Neuronal stem cell (in vitro differentiated cells): Measurements from ENCODE around the gene NRG4. TPM values are rescaled to one million over a fixed set of nuclear protein-coding genes. Genes with fewer than 3 reads are reported as not detected.

Experiments used
- DNase-seq: peaks from one replicate; pipeline ENCODE4 v3.0.0-alpha.2; 2013; ENCODE audit warnings: low spot score
- H2AFZ ChIP-seq: one replicate; pipeline ENCODE4 v1.6.1; 2013; ENCODE audit warnings: mild to moderate bottlenecking, low read length, inconsistent platforms
- H2AK5ac ChIP-seq: 2 replicates; pipeline ENCODE4 v1.6.1; 2013; ENCODE audit warnings: low read depth, mild to moderate bottlenecking, inconsistent platforms, low read length, moderate library complexity, mixed read lengths
- H2BK120ac ChIP-seq: 2 replicates; pipeline ENCODE4 v1.6.1; 2013; ENCODE audit warnings: low read depth, mild to moderate bottlenecking, inconsistent platforms, low read length, moderate library complexity, mixed read lengths
- H2BK12ac ChIP-seq: one replicate; pipeline ENCODE4 v1.6.1; 2013; ENCODE audit warnings: low read length, inconsistent platforms
- H2BK15ac ChIP-seq: 2 replicates; pipeline ENCODE4 v1.6.1; 2013; ENCODE audit warnings: mild to moderate bottlenecking, low read length, inconsistent platforms, mixed read lengths
- H2BK5ac ChIP-seq: one replicate; pipeline ENCODE4 v1.6.1; 2013; ENCODE audit warnings: inconsistent platforms, mild to moderate bottlenecking, low read length, moderate library complexity
- H3K14ac ChIP-seq: one replicate; pipeline ENCODE4 v1.6.1; 2013; ENCODE audit warnings: low read length, inconsistent platforms
- H3K18ac ChIP-seq: 2 replicates; pipeline ENCODE4 v1.6.1; 2013; ENCODE audit warnings: low read length, inconsistent platforms
- H3K23ac ChIP-seq: 2 replicates; pipeline ENCODE4 v1.6.1; 2013; ENCODE audit warnings: low read depth, mild to moderate bottlenecking, mixed read lengths, low read length, inconsistent platforms; ENCODE audit not compliant: poor library complexity
- H3K27ac ChIP-seq: replicated peaks from 3 replicates; pipeline ENCODE4 v1.5.1; 2013; ENCODE audit warnings: low read length, inconsistent platforms
- H3K27me3 ChIP-seq, 3 experiments: 2 replicates each; pipeline ENCODE4 v1.6.1; 2013; ENCODE audit warnings: low read length in 3 of 3, mild to moderate bottlenecking in 2 of 3, inconsistent platforms in 1 of 3, low read depth in 1 of 3, mixed read lengths in 1 of 3, moderate library complexity in 1 of 3; ENCODE audit not compliant: control insufficient read depth in 3 of 3, insufficient read depth in 3 of 3
- H3K36me3 ChIP-seq, 2 donors: replicated peaks in 1 of 2; 2 replicates each; pipeline ENCODE4 v1.6.1; 2013; ENCODE audit warnings: low read length in 2 of 2; ENCODE audit not compliant: control insufficient read depth in 2 of 2, insufficient read depth in 2 of 2
- H3K4ac ChIP-seq: 2 replicates; pipeline ENCODE4 v1.6.1; 2013; ENCODE audit warnings: inconsistent platforms, mild to moderate bottlenecking, low read length, moderate library complexity
- H3K4me1 ChIP-seq, 2 donors: 1 replicate in 1 of 2; 2 replicates in 1 of 2; pipeline ENCODE4 v1.6.1; 2013; ENCODE audit warnings: low read length in 2 of 2, low read depth in 1 of 2; ENCODE audit not compliant: control insufficient read depth in 2 of 2, insufficient read depth in 1 of 2
- H3K4me2 ChIP-seq: one replicate; pipeline ENCODE4 v1.6.1; 2013; ENCODE audit warnings: mild to moderate bottlenecking, low read length, inconsistent platforms; ENCODE audit not compliant: insufficient read depth, poor library complexity, severe bottlenecking
- H3K4me3 ChIP-seq, 2 donors: 2 replicates each; pipeline ENCODE4 v1.5.1; 2013; ENCODE audit warnings: low read length in 2 of 2, mild to moderate bottlenecking in 2 of 2, inconsistent platforms in 1 of 2, moderate library complexity in 1 of 2
- H3K79me1 ChIP-seq: one replicate; pipeline ENCODE4 v1.6.1; 2013; ENCODE audit warnings: low read depth, mild to moderate bottlenecking, inconsistent platforms, low read length, moderate library complexity
- H3K9ac ChIP-seq: one replicate; pipeline ENCODE4 v1.6.1; 2013; ENCODE audit warnings: mild to moderate bottlenecking, low read depth, low read length, inconsistent platforms; ENCODE audit not compliant: poor library complexity
- H3K9me3 ChIP-seq, 2 donors: replicated peaks in 1 of 2; 2 replicates each; pipeline versions ENCODE3 to v1.6.1; 2013; ENCODE audit warnings: low read length in 2 of 2, mild to moderate bottlenecking in 2 of 2, inconsistent platforms in 1 of 2, low read depth in 1 of 2, mixed read lengths in 1 of 2, moderate library complexity in 1 of 2; ENCODE audit not compliant: control insufficient read depth in 2 of 2, insufficient read depth in 1 of 2
- H4K8ac ChIP-seq: one replicate; pipeline ENCODE4 v1.6.1; 2013; ENCODE audit warnings: low read depth, mild to moderate bottlenecking, inconsistent platforms, low read length, moderate library complexity
- H4K91ac ChIP-seq: one replicate; pipeline ENCODE4 v1.6.1; 2013; ENCODE audit warnings: low read length, low read depth, mild to moderate bottlenecking, inconsistent platforms; ENCODE audit not compliant: poor library complexity
- WGBS, 2 donors: extraction: QIAGEN DNeasy Blood & Tissue Kit; methylation state at CpG; one replicate each; pipeline ENCODE4 v1.1.7; 2013; ENCODE audit warnings: missing lambda C conversion rate in 2 of 2, mixed read lengths in 1 of 2; ENCODE audit not compliant: insufficient read length in 2 of 2, insufficient replicate concordance in 1 of 2; ENCODE audit errors: extremely low coverage in 2 of 2; 5-methylcytosine and 5-hydroxymethylcytosine counted together
- small RNA-seq: library from polyadenylated mRNA; stranded (forward); fragments of <200 nt; extraction: miRNeasy Mini kit (QIAGEN cat#:217004); gene quantifications from one replicate; pipeline ENCODE3, GENCODE V24; 2013; ENCODE audit not compliant: insufficient read depth

The NRG4 gene

GRCh38 chr15:75900577-75900976, 111.6 kb downstream of the NRG4 start:
- Histone ChIP-seq H2BK12ac (no peak overlapping the region), H3K9me3 (no peaks in the 10 kb centered on the region), H3K4me1 (peaks cover 3 to 10% of the 10 kb centered on the region in 2 donors), H3K23ac (no peak overlapping the region), H3K4ac (no peak overlapping the region), H3K4me3 (no peak overlapping the region), H2AFZ (no peak overlapping the region), H3K18ac (no peak overlapping the region), H3K4me2 (no peak overlapping the region), H2AK5ac (no peak overlapping the region), H3K27me3 (no peaks in the 10 kb centered on the region), H4K8ac (no peak overlapping the region), H2BK120ac (no peak overlapping the region), H4K91ac (no peak overlapping the region), H3K14ac (no peak overlapping the region), H3K27ac (no peak overlapping the region), H2BK15ac (no peak overlapping the region), H3K79me1 (peaks cover 2% of the 10 kb centered on the region), H3K36me3 (peaks cover 3 to 63% of the 10 kb centered on the region in 2 donors), H2BK5ac (no peak overlapping the region), H3K9ac (no peak overlapping the region)
- no peak for DNase-seq

- no CpG with 5 or more reads among the region's 2 CpGs for WGBS, 2 donors
- Histone ChIP-seq H3K4me3 (no peak overlapping the region), H4K8ac (no peak overlapping the region)
Observed at GRCh38 chr15:75895731-75896130, 116.5 kb downstream of the NRG4 start.

GRCh38 chr15:75891895-75892294, 120.3 kb downstream of the NRG4 start:
- Histone ChIP-seq H3K9ac (no peak overlapping the region), H2AK5ac (no peak overlapping the region), H2AFZ (no peak overlapping the region), H4K8ac (no peak overlapping the region), H2BK15ac (no peak overlapping the region), H3K27ac (no peak overlapping the region), H3K9me3 (no peaks in the 10 kb centered on the region), H3K18ac (no peak overlapping the region), H3K14ac (no peak overlapping the region), H3K23ac (no peak overlapping the region), H3K36me3 (peaks cover 0 to 82% of the 10 kb centered on the region in 2 donors), H4K91ac (no peak overlapping the region), H3K79me1 (no peaks in the 10 kb centered on the region), H3K4me3 (no peak overlapping the region), H2BK5ac (no peak overlapping the region), H3K27me3 (no peaks in the 10 kb centered on the region), H2BK120ac (no peak overlapping the region), H3K4me1 (peaks cover 0 to 7% of the 10 kb centered on the region in 2 donors), H3K4me2 (no peak overlapping the region), H2BK12ac (no peak overlapping the region), H3K4ac (no peak overlapping the region)
- no peak for DNase-seq

More at GRCh38 chr15:75895731-75896130, 116.5 kb downstream of the NRG4 start:
- Histone ChIP-seq H3K23ac (no peak overlapping the region), H3K4ac (no peak overlapping the region), H3K14ac (no peak overlapping the region), H3K18ac (no peak overlapping the region), H3K79me1 (no peaks in the 10 kb centered on the region), H2BK120ac (no peak overlapping the region), H3K36me3 (peaks cover 0 to 82% of the 10 kb centered on the region in 2 donors), H2BK15ac (no peak overlapping the region), H3K4me2 (no peak overlapping the region), H3K4me1 (peaks cover 0 to 4% of the 10 kb centered on the region in 2 donors), H3K27me3 (no peaks in the 10 kb centered on the region), H2BK5ac (no peak overlapping the region), H3K27ac (no peak overlapping the region), H3K9me3 (no peaks in the 10 kb centered on the region), H2AFZ (no peak overlapping the region), H2AK5ac (no peak overlapping the region), H2BK12ac (no peak overlapping the region), H4K91ac (no peak overlapping the region), H3K9ac (no peak overlapping the region)
- DNase-seq: no peak

Small RNA genes lying within 50 kb of the gene (small RNA-seq; reads per million reads assigned to genes)
- gene RN7SL510P: not detected
